HEK293T (cell line): ENCODE data around the gene CACYBP.
"Not testable (repeated sequence)": the region's sequence is repeated elsewhere in the genome, so short reads cannot be mapped to it uniquely, and the experiment has no call there.

Experiments
- CTCF ChIA-PET: fragments of 350-600 bp; formaldehyde crosslinking; extraction: SDS; loops from one replicate; lab custom pipeline; 2021; ENCODE audit warnings: antibody characterized with exemption, inconsistent platforms; lab: Yijun Ruan, JAX
- POLR2A ChIA-PET: fragments of 350-600 bp; formaldehyde crosslinking; extraction: SDS; loops from one replicate; lab custom pipeline; 2020; ENCODE audit warnings: antibody characterized with exemption, inconsistent platforms; lab: Yijun Ruan, JAX
- DNase-seq: peaks from one replicate; pipeline ENCODE4 v3.0.0; 2012; ENCODE audit warnings: mixed read lengths; ENCODE audit errors: extremely low spot score
- ARNT ChIP-seq: fragments of 450-650 bp; IDR thresholded peaks from 2 replicates; pipeline ENCODE4 v1.6.1; 2017; ENCODE audit warnings: mild to moderate bottlenecking
- BHLHE40 ChIP-seq: fragments of 450-650 bp; IDR thresholded peaks from 2 replicates; pipeline ENCODE4 v1.6.1; 2016; ENCODE audit warnings: mild to moderate bottlenecking, moderate library complexity, borderline replicate concordance
- CTBP1 ChIP-seq: fragments of 450-650 bp; IDR thresholded peaks from 2 replicates; pipeline ENCODE4 v1.6.1; 2016; ENCODE audit warnings: borderline replicate concordance
- ELF4 ChIP-seq: fragments of 450-650 bp; IDR thresholded peaks from 2 replicates; pipeline ENCODE4 v1.6.1; 2017; ENCODE audit warnings: antibody characterized with exemption
- FOXA1 ChIP-seq: fragments of 450-650 bp; IDR thresholded peaks from 2 replicates; pipeline ENCODE4 v1.6.1; 2016; ENCODE audit warnings: mild to moderate bottlenecking
- FOXK2 ChIP-seq: fragments of 450-650 bp; IDR thresholded peaks from 2 replicates; pipeline ENCODE4 v1.6.1; 2016; ENCODE audit warnings: mild to moderate bottlenecking
- FOXM1 ChIP-seq: fragments of 450-650 bp; IDR thresholded peaks from 2 replicates; pipeline ENCODE4 v1.6.1; 2017; ENCODE audit warnings: mild to moderate bottlenecking, borderline replicate concordance
- HDGF ChIP-seq: fragments of 450-650 bp; IDR thresholded peaks from 2 replicates; pipeline ENCODE4 v1.6.1; 2017; ENCODE audit warnings: antibody characterized with exemption, borderline replicate concordance
- L3MBTL2 ChIP-seq: fragments of 450-650 bp; conservative IDR thresholded peaks from 2 replicates; pipeline ENCODE4 v1.6.1; 2016; ENCODE audit warnings: mild to moderate bottlenecking
- LEF1 ChIP-seq: fragments of 450-650 bp; IDR thresholded peaks from 2 replicates; pipeline ENCODE4 v1.6.1; 2017; ENCODE audit warnings: mild to moderate bottlenecking, borderline replicate concordance
- NFRKB ChIP-seq: fragments of 450-650 bp; IDR thresholded peaks from 2 replicates; pipeline ENCODE4 v1.6.1; 2016; ENCODE audit warnings: mild to moderate bottlenecking, moderate library complexity
- SP1 ChIP-seq: fragments of 450-650 bp; IDR thresholded peaks from 2 replicates; pipeline ENCODE4 v1.6.1; 2017
- SUZ12 ChIP-seq: fragments of 450-650 bp; IDR thresholded peaks from 2 replicates; pipeline ENCODE4 v1.6.1; 2016; ENCODE audit warnings: mild to moderate bottlenecking
- TARDBP ChIP-seq: fragments of 450-650 bp; IDR thresholded peaks from 2 replicates; pipeline ENCODE4 v1.6.1; 2016
- ZNF384 ChIP-seq: fragments of 450-650 bp; IDR thresholded peaks from 2 replicates; pipeline ENCODE4 v1.6.1; 2016
- TF ChIP-seq, protein P1 (sequence below): fragments of 450-650 bp; IDR thresholded peaks from 2 replicates; pipeline ENCODE4 v1.6.1; 2016

CACYBP gene

GRCh38 chr1:175023043-175023921, 23.5 kb downstream of the CACYBP start, which contains the start of gene MRPS14:
Gene MRPS14, minus strand, starts transcription at chr1:175023425. Its CDS starts 17 bp downstream, at chr1:175023408.
- TF ChIP-seq FOXK2 (peak; percentile 64; the same call in 1 of the 2 replicates), HDGF (0 out of 2 replicates have a peak, but pooled peaks have one; percentile 62), NFRKB (peak; percentile 73), CTBP1 (no peak; the same call in 1 of the 2 replicates), L3MBTL2 (peak; percentile 59), SUZ12 (no peak), ZNF384 (peak; percentile 65; the same call in 1 of the 2 replicates), ELF4 (peak; percentile 25; the same call in 1 of the 2 replicates), ARNT (no peak), LEF1 (no peak), SP1 (peak; percentile 69; the same call in 1 of the 2 replicates)
- TF ChIP-seq, protein P1, sequence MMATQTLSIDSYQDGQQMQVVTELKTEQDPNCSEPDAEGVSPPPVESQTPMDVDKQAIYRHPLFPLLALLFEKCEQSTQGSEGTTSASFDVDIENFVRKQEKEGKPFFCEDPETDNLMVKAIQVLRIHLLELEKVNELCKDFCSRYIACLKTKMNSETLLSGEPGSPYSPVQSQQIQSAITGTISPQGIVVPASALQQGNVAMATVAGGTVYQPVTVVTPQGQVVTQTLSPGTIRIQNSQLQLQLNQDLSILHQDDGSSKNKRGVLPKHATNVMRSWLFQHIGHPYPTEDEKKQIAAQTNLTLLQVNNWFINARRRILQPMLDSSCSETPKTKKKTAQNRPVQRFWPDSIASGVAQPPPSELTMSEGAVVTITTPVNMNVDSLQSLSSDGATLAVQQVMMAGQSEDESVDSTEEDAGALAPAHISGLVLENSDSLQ, result no peak
- DNase-seq, result peak; percentile 98
- POLR2A ChIA-PET, result interaction anchor here (0.5 to 2.7 kb wide), 18 partner anchors 8 to 819 kb away, joined by 3 to 43 read pairs (median 4); partner anchors contain the start of gene CACYBP
- CTCF ChIA-PET, result interaction anchor here (1.2 to 1.9 kb wide), 2 partner anchors 123 to 129 kb away, joined by 3 to 8 read pairs; no protein-coding TSS in a partner anchor

DNA sequence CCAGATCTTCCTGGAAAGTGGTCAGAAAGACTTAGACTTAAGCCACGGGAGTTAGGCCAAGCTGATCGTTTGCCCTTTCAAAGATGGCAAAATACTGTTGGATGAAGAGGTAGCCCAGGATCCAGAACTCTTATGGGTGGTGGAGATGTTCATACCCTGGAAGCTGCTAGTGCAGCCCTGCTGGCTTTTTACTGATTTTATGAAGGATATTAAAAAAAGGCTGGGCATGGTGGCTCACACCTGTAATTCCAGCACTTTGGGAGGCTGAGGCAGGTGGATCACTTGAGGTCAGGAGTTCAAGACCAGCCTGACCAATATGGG, 24.1 kb downstream of the CACYBP start:
- ChIA-PET CTCF (interaction anchor here (0.6 to 1.9 kb wide), 2 partner anchors 128 to 171 kb away, joined by 3 to 8 read pairs; no protein-coding TSS in a partner anchor), POLR2A (interaction anchor here (0.5 to 2.7 kb wide), 15 partner anchors 8 to 819 kb away, joined by 3 to 43 read pairs (median 5); partner anchors contain the start of gene CACYBP)
- DNase-seq, result not testable (repeated sequence)

DNA sequence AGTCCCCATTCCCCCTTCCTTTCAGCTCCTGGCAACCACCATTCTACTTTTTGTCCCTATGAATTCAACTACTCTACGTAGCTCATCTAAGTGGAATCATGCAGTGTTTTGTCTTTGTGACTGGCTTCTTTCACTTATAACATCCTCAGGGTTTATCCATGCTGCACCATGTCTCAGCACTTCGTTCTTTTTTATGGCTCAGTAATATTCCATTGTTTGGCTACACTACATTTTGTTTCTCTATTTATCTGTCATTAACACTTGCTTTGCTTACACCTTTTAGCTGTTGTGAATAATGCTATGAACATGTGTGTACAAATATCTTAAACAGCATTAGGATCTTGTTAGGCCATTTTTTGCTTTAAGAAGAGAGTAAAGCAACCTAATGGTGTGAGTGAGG, 25.0 kb downstream of the CACYBP start:
- TF ChIP-seq, protein P1, result no peak
- TF ChIP-seq FOXK2 (no peak), CTBP1 (no peak), BHLHE40 (no peak), ZNF384 (no peak)
- DNase-seq, result no peak
- POLR2A ChIA-PET, result interaction anchor here (2.7 kb wide), 1 partner anchor 25 kb away, joined by 43 read pairs; the partner anchor contains the start of gene CACYBP
- CTCF ChIA-PET, result interaction anchor here (0.6 to 1.9 kb wide), 2 partner anchors 127 to 209 kb away, joined by 5 to 8 read pairs; no protein-coding TSS in a partner anchor

- DNase-seq, result no peak
- ChIA-PET CTCF (interaction anchor here (0.7 kb wide), 1 partner anchor 112 kb away, joined by 5 read pairs; no protein-coding TSS in a partner anchor), POLR2A (no interaction called here)
- no peak for TF ChIP-seq SUZ12
- TF ChIP-seq FOXM1, result no peak
- no peak for TF ChIP-seq FOXA1
- no peak for TF ChIP-seq SP1
- no peak for TF ChIP-seq CTBP1
- no peak for TF ChIP-seq ZNF384
- TF ChIP-seq LEF1, result no peak
- TF ChIP-seq, protein P1, result no peak
- no peak for TF ChIP-seq FOXK2
These were observed 34.2 kb downstream of the CACYBP start for GRCh38 chr1:175033953-175034352.

GRCh38 chr1:175034775-175035174, 35.0 kb downstream of the CACYBP start:
- POLR2A ChIA-PET, result no interaction called here
- CTCF ChIA-PET, result no interaction called here
- DNase-seq, result no peak
- TF ChIP-seq HDGF (no peak), SUZ12 (no peak), BHLHE40 (no peak), ELF4 (no peak), SP1 (no peak), FOXM1 (no peak), FOXK2 (no peak), LEF1 (no peak), FOXA1 (no peak), NFRKB (no peak), TARDBP (no peak), ZNF384 (no peak), CTBP1 (no peak), L3MBTL2 (no peak), ARNT (no peak)
- TF ChIP-seq, protein P1, result no peak
